Stimulated activated CD4-positive, alpha-beta T cell treated with anti-CD3 and anti-CD28 coated beads, Interleukin-2, amount 100 ng/mL, for 4 hours (primary cell): ENCODE measurements around the gene GIPR.
A peak's percentile ranks its signal among the peaks of the same experiment; 100 is the strongest.
"Not testable (repeated sequence)": the region's sequence is repeated elsewhere in the genome, so short reads cannot be mapped to it uniquely, and the experiment has no call there.

ENCODE experiments used
- DNase-seq: peaks from one replicate; pipeline ENCODE4 v3.0.0-alpha.2; 2020; ENCODE audit warnings: low read depth

The GIPR gene, protein sequence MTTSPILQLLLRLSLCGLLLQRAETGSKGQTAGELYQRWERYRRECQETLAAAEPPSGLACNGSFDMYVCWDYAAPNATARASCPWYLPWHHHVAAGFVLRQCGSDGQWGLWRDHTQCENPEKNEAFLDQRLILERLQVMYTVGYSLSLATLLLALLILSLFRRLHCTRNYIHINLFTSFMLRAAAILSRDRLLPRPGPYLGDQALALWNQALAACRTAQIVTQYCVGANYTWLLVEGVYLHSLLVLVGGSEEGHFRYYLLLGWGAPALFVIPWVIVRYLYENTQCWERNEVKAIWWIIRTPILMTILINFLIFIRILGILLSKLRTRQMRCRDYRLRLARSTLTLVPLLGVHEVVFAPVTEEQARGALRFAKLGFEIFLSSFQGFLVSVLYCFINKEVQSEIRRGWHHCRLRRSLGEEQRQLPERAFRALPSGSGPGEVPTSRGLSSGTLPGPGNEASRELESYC

DNA sequence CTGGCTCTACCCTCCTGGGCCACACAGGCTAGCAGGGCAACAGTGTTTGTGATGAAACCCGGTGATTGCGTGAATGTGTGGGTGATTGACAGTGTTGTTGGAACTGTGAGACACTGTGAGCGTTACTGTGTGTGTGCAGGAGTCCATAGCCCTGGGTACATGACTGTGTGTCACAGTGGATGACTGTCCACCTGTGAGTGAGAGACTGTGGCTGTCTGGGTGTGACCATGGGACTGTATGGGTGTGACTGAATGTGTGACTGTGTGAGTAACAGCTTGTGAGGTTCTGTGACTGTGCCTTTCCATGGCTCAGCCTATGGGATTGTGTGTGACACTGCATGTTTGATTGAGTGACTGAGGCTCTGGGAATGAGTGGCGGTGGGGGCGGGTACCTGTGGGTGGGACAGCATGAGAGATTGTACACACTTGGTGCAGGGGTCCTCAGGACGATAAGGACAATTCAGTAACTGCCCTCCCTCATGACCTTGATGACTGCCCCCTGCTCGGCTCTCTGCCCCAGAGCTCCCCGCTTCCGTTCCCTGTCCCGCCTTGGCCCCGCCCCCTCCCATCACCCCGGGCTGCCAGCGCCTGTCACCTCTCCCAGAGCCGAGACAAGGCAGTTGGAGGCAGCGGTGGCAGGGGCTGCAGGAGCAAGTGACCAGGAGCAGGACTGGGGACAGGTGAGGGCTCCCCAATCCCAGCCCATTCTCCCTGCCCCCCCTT is at the start of gene GIPR:
Gene GIPR (plus strand): TSS at position 602 of the 722 bp plus-strand sequence. CDS start 1,300 bp downstream, outside the sequence.
- DNase-seq, result no peak

DNA sequence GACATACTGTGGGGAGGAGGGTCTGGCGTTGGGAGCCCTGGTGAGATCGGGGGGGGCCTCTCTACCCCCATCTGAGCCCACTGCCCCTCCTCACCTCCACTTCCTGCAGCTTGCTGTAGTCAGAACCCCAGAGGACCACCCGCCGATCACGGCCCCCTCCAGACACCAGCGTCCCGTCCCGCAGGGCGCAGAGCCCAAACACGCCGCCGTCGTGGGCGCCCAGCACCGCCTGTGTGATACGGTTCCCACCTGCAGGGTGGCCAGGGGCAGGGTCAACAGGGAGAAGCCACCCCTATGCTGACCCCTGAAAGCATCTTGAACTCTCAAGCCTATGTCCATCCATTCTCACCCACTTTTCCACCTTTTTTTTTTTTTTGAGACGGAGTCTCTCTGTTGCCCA is 46.6 kb upstream of the GIPR start:
- DNase-seq, result no peak

DNA sequence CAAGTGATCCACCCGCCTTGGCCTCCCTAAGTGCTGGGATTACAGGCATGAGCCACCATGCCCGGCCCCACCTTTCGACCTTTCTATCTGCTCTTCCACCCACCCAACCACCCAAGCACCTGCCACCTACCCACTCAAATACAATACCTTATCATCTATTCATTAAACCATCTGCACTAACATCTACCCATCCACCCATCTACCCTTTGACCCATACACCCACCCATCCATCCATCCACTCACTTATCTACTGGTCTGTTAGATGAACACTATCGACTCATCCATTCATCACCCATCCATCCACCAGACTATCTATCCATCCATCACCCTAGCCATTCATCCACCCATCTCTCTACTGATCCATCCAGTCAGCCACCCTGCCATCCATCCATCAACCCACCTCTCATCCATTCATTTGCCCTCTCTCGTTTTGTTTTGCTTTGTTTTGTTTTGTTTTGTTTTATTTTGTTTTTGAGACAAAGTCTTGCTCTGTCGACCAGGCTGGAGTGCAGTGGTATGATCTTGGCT is 46.0 kb upstream of the GIPR start:
- DNase-seq, result no peak

DNA sequence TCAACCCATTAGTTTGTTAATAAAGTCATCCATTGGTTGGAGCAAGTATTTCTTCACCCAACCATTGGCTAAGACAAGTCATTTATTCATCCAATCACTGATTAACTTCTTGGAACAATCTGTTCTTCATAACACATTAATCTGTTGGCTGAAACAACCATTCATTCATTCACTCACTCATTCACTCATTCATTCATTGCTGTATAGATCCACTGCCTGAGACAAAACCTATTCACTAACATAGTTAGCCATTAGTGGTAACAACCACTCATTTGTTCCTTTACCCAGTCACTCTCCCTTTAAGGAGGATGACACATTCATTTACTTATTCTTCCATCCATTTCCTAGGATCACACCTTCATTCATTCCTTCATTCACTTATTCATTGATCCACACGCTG is 44.0 kb upstream of the GIPR start:
- DNase-seq, result no peak

DNA sequence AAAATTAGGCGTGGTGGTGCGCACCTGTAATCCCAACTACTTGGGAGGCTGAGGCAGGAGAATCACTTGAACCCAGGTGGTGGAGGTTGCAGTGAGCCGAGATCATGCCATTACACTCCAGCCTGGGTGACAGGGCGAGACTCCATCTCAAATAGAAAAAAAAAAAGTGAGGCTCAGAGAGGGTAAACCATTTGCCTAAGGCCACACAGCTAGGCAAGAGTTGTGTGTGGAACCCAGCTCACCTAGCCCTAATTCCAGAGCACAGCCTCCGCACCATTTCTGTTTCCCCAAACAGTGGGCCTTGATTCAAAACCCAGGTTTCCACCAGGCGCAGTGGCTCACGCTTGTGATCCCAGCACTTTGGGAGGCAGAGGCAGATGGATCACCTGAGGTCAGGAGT is 39.8 kb upstream of the GIPR start:
- DNase-seq, result not testable (repeated sequence)

DNA sequence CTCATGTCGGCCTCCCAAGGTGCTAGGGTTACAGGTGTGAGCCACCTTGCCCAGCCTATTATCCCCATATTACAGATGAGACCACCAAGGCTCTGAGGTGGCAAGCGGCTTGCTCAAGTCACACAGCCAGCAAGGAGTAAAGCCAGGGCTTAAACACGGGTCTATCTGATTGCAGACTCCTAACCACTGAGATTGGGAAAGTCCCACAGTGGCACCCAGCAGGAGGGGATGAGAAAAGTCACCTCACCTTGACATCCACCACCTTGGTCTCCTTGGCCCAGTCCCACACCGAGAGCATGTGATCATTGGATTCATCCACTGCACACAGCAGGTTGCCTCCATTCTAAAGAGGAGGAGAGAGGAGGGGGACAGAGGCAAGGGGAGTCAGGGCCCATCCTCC is 38.3 kb upstream of the GIPR start:
- DNase-seq, result no peak

DNA sequence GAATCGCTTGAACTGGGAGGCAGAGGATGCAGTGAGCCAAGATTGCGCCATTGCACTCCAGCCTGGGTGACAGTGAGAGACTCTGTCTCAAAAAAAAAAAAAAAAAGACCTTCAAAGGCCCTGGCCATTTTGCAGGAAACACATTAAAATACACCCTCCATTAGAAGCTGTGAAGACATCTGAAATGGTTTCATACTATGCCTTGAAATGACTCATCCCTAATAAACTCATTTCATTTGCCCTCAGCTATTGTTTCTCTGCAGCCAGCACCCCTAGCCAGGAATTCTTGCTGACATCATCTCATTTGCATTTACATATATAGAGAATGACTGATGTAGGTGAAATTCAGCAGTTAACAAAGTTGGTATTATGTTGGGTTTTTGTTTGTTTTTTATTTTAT is 37.6 kb upstream of the GIPR start:
- DNase-seq, result no peak

DNA sequence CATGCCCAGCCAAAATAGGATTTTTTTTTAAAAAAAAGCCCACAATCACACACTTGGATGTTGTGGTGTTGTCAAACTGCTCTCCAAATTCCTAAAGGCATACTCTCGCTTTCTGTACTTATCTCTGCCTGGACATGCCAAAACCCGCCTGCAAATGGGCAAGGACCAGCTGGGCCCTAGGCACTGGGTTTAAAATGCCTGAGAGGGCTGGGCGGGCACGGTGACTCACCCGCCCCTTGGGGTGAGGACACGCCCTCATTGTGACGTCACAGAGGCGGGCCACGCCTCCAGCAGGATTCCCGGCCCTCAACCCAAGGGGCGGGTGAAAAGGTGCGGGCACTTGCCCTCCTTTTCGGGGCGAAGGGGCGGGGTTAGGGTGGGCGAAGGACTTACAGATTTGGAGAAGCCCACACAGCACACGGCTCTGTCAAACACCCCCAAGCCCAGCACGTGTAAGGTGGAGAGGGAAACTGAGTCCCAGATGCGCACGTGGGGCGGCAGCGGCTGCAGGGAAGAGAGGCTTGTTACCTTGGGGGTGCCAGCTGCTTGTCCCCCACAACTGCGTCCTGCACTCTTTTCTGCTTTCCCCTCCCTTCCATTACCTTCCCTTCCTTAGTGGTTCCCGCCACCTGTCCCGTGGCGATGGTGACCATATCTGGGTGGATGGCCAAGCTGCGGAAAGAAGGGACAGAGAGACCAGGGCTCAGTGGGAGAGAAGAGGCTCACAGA is 35.4 kb upstream of the GIPR start:
- DNase-seq, result no peak

DNA sequence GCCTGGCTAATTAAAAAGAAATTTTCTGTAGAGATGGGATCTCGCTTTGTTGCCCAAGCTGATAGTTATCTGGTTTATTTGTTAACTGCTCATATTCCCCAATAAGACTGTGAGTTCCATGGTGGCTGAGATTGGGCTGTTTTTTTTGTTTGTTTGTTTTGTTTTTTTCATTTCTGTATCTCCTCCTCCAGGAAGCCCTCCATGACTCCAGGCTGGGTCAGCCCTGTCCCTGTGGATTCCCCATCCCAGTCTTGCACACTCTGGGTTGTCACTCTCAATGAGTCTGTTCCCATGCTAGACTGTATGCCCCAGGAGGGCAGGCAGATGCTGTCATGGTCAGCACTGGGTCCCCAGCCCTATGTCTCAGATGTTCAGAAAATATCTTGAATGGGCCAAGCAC is 31.7 kb upstream of the GIPR start:
- DNase-seq, result no peak

DNA sequence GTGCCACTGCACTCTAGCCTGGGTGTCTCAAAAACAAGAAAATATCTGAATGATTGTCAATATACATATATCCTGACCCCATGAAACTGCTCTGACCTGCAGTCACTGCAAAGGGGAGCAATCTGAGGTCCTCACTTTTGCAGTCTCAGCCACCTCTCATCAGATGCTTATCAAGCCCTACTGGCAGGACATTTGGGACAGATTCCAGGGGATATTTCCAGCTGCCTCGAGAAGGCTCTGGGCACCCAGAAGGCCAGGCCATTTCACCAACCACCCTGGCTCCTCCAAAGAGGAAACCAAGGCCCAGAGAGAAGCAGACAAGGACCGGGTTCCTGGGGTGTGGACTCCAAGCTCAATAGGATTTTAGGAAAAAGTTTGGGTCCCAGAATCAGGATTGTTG is 31.1 kb upstream of the GIPR start:
- DNase-seq, result no peak

DNA sequence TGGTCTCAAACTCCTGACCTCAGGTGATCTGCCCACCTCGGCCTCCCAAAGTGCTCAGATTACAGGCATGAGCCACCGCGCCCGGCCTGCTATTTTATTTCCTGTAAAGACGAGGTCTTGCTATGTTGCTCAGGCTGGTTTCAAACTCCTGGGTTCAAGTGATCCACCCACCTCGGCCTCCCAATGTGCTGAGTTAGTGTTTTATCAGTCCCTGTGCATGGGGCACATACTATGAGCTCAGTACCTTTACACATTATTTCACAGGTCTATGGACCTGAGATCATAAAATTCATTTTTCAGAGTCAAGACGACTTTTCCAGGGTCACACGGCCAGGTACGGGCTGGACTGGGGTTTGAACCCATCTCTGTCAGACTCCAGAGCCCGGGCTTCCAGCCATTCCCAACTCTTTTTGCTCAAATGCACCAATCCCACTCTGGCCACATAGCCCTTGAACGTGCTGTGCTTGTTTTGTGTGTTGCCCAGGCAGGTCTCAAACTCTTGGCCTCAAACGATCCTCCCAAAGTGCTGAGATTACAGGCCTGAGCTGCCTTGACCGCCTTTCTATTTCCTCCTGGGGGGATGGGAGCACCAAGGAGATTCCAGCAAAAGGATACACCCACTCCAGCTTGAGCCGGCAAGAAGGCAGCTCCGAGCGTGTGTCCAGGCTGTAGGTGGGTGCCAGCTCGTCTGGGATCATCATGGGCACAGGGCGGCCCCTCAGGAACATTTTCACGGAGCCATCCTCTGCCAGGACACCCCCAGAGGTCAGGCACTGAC is 29.9 kb upstream of the GIPR start:
- DNase-seq, result no peak

DNA sequence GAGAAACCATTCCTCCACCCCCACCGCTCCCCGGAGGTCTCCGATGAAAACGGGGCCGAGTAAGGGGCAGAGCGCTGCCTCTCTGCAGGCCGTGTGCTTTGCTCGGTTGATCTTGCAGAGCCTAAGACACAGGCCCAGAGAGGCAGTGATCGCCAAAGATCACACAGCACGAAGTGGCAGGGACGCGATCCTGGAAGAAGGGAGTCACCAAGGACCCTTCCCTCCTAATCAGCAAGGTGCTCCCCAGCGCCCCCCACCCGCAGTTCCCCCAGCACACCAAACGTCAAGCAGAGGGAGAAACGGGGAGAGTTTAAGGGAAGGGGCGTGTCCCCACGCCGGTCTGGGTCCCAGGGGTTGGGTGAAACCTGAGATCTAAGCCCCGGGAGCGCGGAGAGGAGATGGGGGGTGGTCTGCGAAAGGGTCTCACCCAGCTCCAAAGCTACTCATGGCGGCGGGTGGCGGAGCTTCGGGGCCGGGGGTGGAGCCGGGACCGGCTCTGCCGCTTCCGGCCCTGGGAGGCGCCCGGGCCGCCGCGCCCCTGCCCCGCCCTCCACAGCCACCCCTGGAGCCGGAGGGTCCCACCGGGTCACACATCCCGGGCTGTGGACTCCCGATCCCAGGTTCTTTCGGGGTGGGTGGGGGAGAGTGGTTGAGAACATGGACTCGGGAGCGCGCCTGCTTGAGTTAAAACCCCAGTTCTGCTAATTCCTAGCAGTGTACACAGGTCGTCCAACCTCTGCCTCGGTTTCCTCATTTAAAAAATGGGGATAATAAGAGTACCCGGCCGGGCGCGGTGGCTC is 28.9 kb upstream of the GIPR start, which contains the start of gene EML2:
Gene EML2 (minus strand): TSS at position 468 of the 800 bp plus-strand sequence. CDS start 21 bp downstream, at position 447.
- DNase-seq, result no peak

DNA sequence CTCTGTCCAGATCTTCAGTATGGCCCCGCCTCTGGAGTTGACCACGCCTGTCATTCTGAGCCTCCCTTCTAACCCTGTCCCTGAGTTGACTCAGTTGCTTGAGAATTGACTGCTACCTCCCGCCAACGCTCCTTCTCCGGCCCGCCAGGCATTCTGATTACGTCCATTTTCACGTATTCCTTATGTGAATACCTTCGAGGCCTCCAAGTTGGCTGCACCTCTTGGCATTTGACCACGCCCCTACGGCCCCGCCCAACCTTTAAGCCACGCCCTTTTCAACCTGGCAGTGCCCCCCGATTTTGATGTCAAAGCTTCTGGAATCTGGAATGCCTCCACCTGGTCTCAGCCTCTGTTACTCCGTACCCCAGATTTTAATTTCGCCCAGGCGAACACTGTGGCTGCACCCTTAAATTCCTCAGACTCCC is 27.2 kb upstream of the GIPR start:
- no peak for DNase-seq

DNA sequence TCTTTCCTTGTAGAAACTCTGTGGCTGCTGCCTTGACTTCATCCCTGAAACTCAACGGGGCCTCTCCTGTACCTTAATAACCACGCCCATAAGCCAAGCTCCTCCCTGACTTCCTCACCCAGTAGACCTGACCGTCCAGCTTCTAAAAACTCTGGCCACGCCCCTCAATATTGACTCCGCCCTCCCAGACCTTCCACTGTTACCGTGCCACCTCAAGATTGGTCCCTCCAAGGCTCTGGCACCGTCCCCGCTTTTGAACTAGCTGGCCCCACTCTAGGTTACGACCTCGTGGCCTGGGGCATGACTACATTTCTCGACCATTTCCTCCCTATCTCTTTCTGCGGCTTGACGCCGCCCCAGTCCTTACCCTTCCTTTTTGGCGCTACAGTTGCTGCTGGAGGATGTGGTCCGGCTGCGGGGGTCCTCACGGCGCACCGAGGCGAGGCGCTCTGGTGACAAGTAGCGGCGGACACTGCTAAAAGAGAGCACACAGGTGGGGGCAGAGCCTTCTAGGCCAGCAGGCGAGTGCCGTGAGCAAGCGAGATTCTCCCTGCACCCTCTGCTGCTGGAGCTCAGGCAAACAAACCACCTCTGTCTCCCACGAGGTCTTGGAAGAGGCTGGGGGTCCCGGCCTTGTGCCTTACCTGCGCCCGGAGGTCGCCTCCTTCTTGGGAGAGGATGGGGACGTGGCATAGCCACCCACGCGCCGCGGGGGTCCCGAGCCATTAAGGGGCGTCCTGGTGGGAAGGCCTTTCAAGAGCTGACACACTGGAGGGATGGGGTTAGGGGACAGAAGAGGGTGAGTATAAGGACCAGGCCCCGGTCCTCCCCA is 26.5 kb upstream of the GIPR start:
- DNase-seq, result peak; percentile 44

DNA sequence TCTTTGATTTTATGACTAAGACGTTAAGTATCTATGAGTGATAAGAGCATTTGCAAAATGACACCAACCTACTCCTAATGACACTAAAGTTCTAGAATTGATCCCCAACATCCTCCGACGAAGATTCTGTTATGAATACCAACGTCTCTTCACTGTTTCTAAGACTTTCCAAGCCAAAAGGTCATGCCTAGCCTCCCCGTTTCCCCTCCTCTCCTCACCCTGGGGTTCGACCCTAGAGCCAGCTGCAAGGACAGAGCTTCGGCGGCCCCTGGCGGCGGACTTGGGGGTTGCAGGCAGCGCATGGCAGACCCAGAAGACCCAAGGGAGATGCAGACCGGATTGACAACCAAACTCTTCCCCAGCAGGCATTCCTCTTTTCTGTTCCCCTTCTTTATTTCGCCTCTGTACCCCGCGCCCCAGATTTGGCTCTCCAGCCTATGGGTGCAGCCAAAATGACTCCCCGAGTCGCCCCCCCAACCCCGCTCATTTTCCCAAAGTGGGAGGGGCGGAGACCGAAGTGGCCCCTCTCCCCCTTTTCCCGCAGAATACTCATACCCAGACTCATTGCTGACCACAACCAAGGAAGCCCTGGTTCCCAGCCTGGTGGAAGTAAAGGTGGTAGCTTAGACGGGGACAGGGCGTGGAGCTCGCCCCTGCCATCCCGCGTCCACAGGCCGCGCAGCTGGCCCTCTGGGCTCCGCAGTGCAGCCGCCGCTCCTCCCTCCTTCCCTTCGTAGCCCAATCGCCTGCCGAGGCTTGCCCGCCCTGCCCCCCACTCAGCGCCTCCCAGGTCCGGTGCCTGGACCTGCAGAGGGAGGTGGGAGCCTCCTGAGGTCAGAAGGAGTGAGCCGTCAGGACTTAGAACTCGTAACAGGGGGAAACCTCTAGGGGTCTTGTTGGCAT is 24.7 kb upstream of the GIPR start:
- DNase-seq, result peak; percentile 88

DNA sequence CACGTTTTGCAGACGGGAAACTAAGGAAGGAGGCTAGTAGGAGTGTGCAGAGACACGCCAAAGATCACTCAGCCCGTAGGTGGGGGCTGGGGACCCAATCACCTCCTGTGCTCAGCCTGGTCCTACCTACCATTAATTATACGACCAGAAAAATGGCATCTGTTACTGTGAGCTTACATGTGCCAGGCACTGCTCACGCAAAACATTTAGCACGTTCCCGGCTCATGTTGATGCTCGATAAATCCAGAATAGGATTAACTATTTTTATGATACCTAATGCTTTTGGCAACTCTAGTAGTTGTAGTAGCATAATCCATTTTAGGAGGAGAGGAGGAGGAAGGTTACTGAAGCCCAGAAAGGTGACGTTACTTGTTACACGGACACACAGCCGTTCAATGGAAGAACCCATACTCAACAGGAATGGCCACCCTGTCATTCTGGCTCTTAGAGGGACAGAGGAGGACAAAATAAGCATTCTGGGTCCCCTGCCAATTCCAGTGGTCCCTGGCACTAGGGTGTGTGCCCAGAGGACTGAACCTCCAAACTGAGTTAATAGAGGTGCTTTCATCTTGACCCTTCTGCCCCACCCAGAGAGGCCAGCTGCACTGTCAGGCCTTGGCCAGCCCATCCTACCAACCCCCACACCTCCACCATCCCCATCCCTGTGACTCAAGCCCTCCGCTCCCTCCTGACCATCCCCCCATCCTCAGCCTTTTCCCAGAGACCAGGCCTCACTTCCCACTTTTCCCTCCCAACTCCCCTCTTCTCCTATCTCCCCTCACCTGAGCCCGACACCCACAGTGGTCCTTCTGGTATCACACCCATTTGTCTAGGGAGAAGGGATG is 23.9 kb upstream of the GIPR start:
- no peak for DNase-seq

DNA sequence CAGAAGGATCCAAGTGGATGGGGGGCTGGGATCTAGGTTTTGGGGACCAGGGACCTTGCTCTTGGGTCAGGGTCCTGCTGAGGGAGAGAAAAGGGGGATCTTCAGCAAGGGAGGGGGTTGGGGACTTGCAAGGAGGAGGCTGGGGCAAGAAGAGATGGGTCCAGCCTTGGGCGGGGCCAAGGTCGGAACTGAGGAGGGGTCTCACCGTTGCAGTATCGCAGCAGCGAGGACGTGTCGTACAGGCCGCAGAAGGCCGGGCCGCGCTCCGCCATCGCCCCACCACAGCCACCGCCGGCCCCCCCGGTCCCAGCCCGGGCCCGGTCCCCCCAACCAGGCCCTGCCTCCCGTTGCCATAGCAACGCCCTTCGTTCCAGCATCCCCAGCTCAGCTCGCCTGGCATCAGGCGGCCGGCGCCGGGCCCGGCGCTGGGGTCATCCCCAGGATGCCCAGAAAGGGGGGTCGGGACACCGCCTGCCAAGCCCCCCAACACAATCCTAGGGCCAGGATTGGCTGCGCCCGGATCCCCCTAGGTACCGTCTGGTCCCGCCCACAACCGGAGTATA is 22.9 kb upstream of the GIPR start:
- DNase-seq, result no peak
